ENCODE results near the gene STMND1.

The STMND1 gene

GRCh38 chr6:17099401-17100059, 2.3 kb upstream of the STMND1 start:
- DNase-seq = no peak

GRCh38 chr6:17100806-17101205, 1.0 kb upstream of the STMND1 start:
- no peak for DNase-seq

GRCh38 chr6:17102258-17102870, 514 bp downstream of the STMND1 start:
- DNase-seq = no peak

- no peak for DNase-seq
These were observed 1.9 kb downstream of the STMND1 start for GRCh38 chr6:17103715-17104114.

- DNase-seq = no peak
These were observed 6.0 kb downstream of the STMND1 start for GRCh38 chr6:17107863-17108262.

GRCh38 chr6:17115251-17116116, 13.6 kb downstream of the STMND1 start:
- DNase-seq = no peak

GRCh38 chr6:17116117-17116440, 14.2 kb downstream of the STMND1 start:
- no peak for DNase-seq

- no peak for DNase-seq
These were observed 18.2 kb downstream of the STMND1 start for GRCh38 chr6:17120019-17120418.

- no peak for DNase-seq
These were observed 23.6 kb downstream of the STMND1 start for GRCh38 chr6:17125407-17125806.

- DNase-seq = no peak
These were observed 28.9 kb downstream of the STMND1 start for GRCh38 chr6:17130786-17131185.

- no peak for DNase-seq
These were observed 31.1 kb downstream of the STMND1 start for GRCh38 chr6:17132967-17133366.

GRCh38 chr6:17138033-17138432, 36.2 kb downstream of the STMND1 start:
- DNase-seq = no peak

- no peak for DNase-seq
These were observed 42.2 kb downstream of the STMND1 start for GRCh38 chr6:17144016-17144415.

- DNase-seq = no peak
These were observed 47.7 kb downstream of the STMND1 start for GRCh38 chr6:17149571-17149970.

- no peak for DNase-seq
These were observed 48.2 kb downstream of the STMND1 start for GRCh38 chr6:17150096-17150495.

- no peak for DNase-seq
These were observed 50.0 kb downstream of the STMND1 start for GRCh38 chr6:17151888-17152287.

GRCh38 chr6:17152703-17153102, 50.9 kb downstream of the STMND1 start:
- no peak for DNase-seq

GRCh38 chr6:17156112-17156921, 54.5 kb downstream of the STMND1 start:
- DNase-seq = peak; percentile 32

GRCh38 chr6:17156966-17157365, 55.1 kb downstream of the STMND1 start:
- no peak for DNase-seq

- no peak for DNase-seq
These were observed 55.8 kb downstream of the STMND1 start for GRCh38 chr6:17157617-17158016.

GRCh38 chr6:17159240-17159639, 57.4 kb downstream of the STMND1 start:
- DNase-seq = no peak

GRCh38 chr6:17161076-17161475, 59.2 kb downstream of the STMND1 start:
- no peak for DNase-seq

GRCh38 chr6:17165383-17165782, 63.5 kb downstream of the STMND1 start:
- no peak for DNase-seq
